CD4-positive, CD25-positive, alpha-beta regulatory T cell (primary cell): ENCODE measurements around the gene RASGRF2. TPM values are rescaled to one million over a fixed set of nuclear protein-coding genes. Genes with fewer than 3 reads are reported as not detected.
A peak's percentile ranks its signal among the peaks of the same experiment; 100 is the strongest.

ENCODE experiments used
- ATAC-seq, 2 donors: fragments of 150-1000 bp; cut with Tn5 transposase; one replicate each; pipeline ENCODE4 v1.10.0; 2021; ENCODE audit warnings: low read depth in 2 of 2, moderate number of reproducible peaks in 2 of 2, moderate library complexity in 1 of 2
- DNase-seq, 3 donors: peaks; one replicate each; pipeline versions ENCODE4 v3.0.0 to v3.0.0-alpha.2; 2012 to 2022; ENCODE audit warnings: mixed read lengths in 1 of 3
- H3K27ac ChIP-seq: one replicate; pipeline ENCODE4 v1.7.0; 2013; ENCODE audit warnings: mild to moderate bottlenecking, low read length; ENCODE audit not compliant: insufficient read depth, poor library complexity, severe bottlenecking
- H3K27me3 ChIP-seq: one replicate; pipeline ENCODE4 v1.7.0; 2013; ENCODE audit warnings: low read length; ENCODE audit not compliant: control insufficient read depth, insufficient read depth
- H3K36me3 ChIP-seq: one replicate; pipeline ENCODE4 v1.7.0; 2013; ENCODE audit warnings: mild to moderate bottlenecking, low read length, moderate library complexity; ENCODE audit not compliant: control insufficient read depth, insufficient read depth
- H3K4me1 ChIP-seq: 2 replicates; pipeline ENCODE4 v1.7.0; 2013; ENCODE audit warnings: mild to moderate bottlenecking, low read length; ENCODE audit not compliant: insufficient read depth, control insufficient read depth, poor library complexity, severe bottlenecking
- H3K4me3 ChIP-seq: one replicate; pipeline ENCODE4 v1.7.0; 2013; ENCODE audit warnings: low read depth, mild to moderate bottlenecking, low read length, moderate library complexity
- H3K9me3 ChIP-seq, 2 experiments: 1 replicate in 1 of 2; 2 replicates in 1 of 2; pipeline ENCODE4 v1.7.0; 2013; ENCODE audit warnings: low read length in 2 of 2, mild to moderate bottlenecking in 1 of 2, moderate library complexity in 1 of 2; ENCODE audit not compliant: control insufficient read depth in 2 of 2
- H3K27ac Mint-ChIP-seq, 3 donors: one replicate each; pipeline ENCODE4 v1.8.0; 2020 to 2022; ENCODE audit warnings: mild to moderate bottlenecking in 3 of 3, mixed read lengths in 3 of 3, moderate library complexity in 2 of 3
- H3K27me3 Mint-ChIP-seq: one replicate; pipeline ENCODE4 v1.8.0; 2022; ENCODE audit warnings: mild to moderate bottlenecking, mixed read lengths
- H3K36me3 Mint-ChIP-seq: one replicate; pipeline ENCODE4 v1.8.0; 2020; ENCODE audit warnings: mixed read lengths
- H3K4me1 Mint-ChIP-seq, 4 donors: one replicate each; pipeline ENCODE4 v1.8.0; 2020 to 2022; ENCODE audit warnings: mixed read lengths in 4 of 4, mild to moderate bottlenecking in 1 of 4
- H3K4me3 Mint-ChIP-seq, 4 donors: one replicate each; pipeline ENCODE4 v1.8.0; 2020 to 2022; ENCODE audit warnings: mild to moderate bottlenecking in 4 of 4, mixed read lengths in 4 of 4, moderate library complexity in 3 of 4
- H3K9me3 Mint-ChIP-seq, 7 donors: one replicate each; pipeline ENCODE4 v1.8.0; 2020 to 2022; ENCODE audit warnings: mixed read lengths in 7 of 7, mild to moderate bottlenecking in 3 of 7, moderate library complexity in 2 of 7
- polyA plus RNA-seq, 4 donors: library from polyadenylated mRNA; unstranded; fragments of 300-500 nt; fragmentation: Illumina TruSeq; gene quantifications; one replicate each; pipeline ENCODE4 v1.2.3, GENCODE V29; 2021
- total RNA-seq: library from RNA; stranded (reverse); gene quantifications from one replicate; pipeline ENCODE4 v1.2.3, GENCODE V29; 2022

The RASGRF2 gene
- total and polyA plus RNA-seq, 5 donors from 2014 or later = 3.9 to 10.3 (median 8.9) TPM

DNA sequence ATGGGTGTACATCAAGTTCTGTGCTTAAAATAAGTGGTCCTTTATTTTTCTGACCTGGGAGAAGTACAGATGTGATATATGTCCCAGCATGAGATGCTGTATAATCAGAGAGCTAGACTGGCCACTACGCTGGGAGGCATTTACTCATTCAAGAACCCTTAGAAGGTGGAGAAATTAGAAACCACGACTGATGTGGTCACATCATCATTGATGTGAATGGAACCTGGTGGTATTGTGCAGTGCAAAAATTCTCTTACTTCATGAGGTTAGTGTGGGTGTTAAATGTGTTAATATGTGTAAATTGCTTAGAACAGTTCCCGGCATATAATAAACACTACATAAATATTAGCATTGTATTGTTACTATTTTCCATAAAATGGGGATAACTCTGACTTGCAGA is 203.5 kb downstream of the RASGRF2 start:
- no peak overlapping the region for H3K4me3 ChIP-seq
- no peaks in the 10 kb centered on the region for H3K4me1 ChIP-seq
- DNase-seq (no peak), ATAC-seq (no peak)
- Mint-ChIP-seq H3K4me3 (no peak overlapping the region), H3K9me3 (no peaks in the 10 kb centered on the region), H3K36me3 (peaks cover 10% of the 10 kb centered on the region), H3K27me3 (no peaks in the 10 kb centered on the region), H3K4me1 (peaks cover 0 to 2% (median under 1%) of the 10 kb centered on the region in 4 donors), H3K27ac (no peak overlapping the region)
- no peaks in the 10 kb centered on the region for H3K27me3 ChIP-seq
- no peak overlapping the region for H3K27ac ChIP-seq
- no peaks in the 10 kb centered on the region for H3K36me3 ChIP-seq
- H3K9me3 ChIP-seq = no peaks in the 10 kb centered on the region

DNA sequence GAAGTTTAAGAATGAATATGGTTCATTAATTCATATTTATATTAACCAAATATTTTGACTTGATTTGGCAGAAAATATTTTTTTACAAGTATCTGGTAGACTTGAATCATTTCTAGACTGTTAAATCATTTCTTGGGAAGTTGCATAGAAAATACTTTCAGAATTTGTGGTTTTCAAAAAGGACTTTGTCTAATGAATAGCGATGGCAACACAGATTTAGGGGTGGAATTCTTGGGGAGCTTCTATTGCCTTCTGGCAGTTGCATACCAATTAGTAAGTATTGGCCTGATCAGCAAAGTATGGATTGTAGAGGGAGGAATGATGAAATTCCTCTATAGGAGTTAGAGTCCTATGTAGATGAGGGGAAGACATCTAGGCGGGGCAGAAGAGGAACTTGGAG is 204.3 kb downstream of the RASGRF2 start:
- H3K4me1 ChIP-seq = no peaks in the 10 kb centered on the region
- Mint-ChIP-seq H3K4me1 (peaks cover 0 to 2% (median under 1%) of the 10 kb centered on the region in 4 donors), H3K4me3 (no peak overlapping the region), H3K9me3 (no peaks in the 10 kb centered on the region), H3K27me3 (no peaks in the 10 kb centered on the region), H3K36me3 (peaks cover 13% of the 10 kb centered on the region), H3K27ac (peak overlapping the region in 1 of 3 donors; percentile 1)
- H3K27ac ChIP-seq = no peak overlapping the region
- no peak overlapping the region for H3K4me3 ChIP-seq
- H3K27me3 ChIP-seq = no peaks in the 10 kb centered on the region
- DNase-seq (no peak), ATAC-seq (no peak)
- no peaks in the 10 kb centered on the region for H3K36me3 ChIP-seq
- H3K9me3 ChIP-seq = no peaks in the 10 kb centered on the region

DNA sequence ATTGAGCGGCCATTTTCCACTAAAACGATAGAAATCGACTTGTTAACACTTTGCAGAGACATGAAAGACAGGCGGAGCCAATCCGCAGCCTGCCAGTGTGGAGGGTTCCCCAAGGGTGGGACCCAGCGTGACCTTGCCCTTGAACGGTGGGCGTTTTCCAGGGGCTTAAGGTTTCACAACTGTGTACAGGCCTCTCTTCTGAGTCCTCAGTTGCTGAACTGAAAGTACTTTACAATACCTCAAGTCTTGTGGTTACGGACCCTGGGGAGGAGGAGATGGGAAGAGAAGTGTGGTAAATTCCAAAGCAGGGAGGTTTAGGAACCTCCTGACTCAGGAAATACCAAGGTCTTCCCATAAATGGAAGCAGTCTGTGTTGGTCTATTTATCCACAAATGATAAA is 204.8 kb downstream of the RASGRF2 start:
- Mint-ChIP-seq H3K27me3 (no peaks in the 10 kb centered on the region), H3K4me3 (no peak overlapping the region), H3K4me1 (peaks cover 0 to 2% (median under 1%) of the 10 kb centered on the region in 4 donors), H3K9me3 (no peaks in the 10 kb centered on the region), H3K27ac (peak overlapping the region in 1 of 3 donors; percentile 1), H3K36me3 (peaks cover 16% of the 10 kb centered on the region)
- Histone ChIP-seq H3K27ac (no peak overlapping the region), H3K4me1 (no peaks in the 10 kb centered on the region), H3K4me3 (no peak overlapping the region), H3K27me3 (no peaks in the 10 kb centered on the region), H3K36me3 (no peaks in the 10 kb centered on the region), H3K9me3 (no peaks in the 10 kb centered on the region)
- ATAC-seq = no peak
- DNase-seq = no peak

- DNase-seq (peak; percentile 23 to 72 (median 54)), ATAC-seq (peak; percentile 56 to 60)
- no peak overlapping the region for H3K27ac ChIP-seq
- no peaks in the 10 kb centered on the region for H3K4me1 ChIP-seq
- H3K36me3 ChIP-seq = no peaks in the 10 kb centered on the region
- peaks cover 22% of the 10 kb centered on the region for H3K36me3 Mint-ChIP-seq
- no peak overlapping the region for H3K4me3 ChIP-seq
- H3K27me3 Mint-ChIP-seq = no peaks in the 10 kb centered on the region
- no peak overlapping the region for H3K27ac Mint-ChIP-seq
- H3K9me3 ChIP-seq = no peaks in the 10 kb centered on the region
- no peak overlapping the region for H3K4me3 Mint-ChIP-seq
- no peaks in the 10 kb centered on the region for H3K27me3 ChIP-seq
- no peaks in the 10 kb centered on the region for H3K9me3 Mint-ChIP-seq
- H3K4me1 Mint-ChIP-seq = peaks cover 0 to 6% (median under 1%) of the 10 kb centered on the region in 4 donors
Observed at GRCh38 chr5:81165493-81166119, 205.4 kb downstream of the RASGRF2 start.

DNA sequence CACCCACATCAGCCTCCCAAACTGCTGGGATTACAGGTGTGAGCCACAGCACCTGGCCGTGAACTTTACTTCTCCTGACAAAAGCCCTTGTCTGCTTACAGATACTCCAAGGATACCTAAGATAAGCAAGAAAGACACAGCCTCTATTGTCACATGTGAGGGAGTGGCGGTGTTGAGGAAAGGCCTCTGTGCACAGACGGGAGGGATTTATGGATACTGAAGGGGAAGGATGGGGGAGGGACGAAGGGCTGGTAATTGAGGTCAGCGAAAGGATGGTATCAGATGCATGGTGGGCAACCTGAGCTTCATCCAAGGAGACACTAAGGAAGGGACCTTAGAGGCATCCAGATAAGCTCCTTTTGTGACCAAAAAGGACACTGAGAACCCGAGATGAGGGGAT is 206.3 kb downstream of the RASGRF2 start:
- H3K27me3 Mint-ChIP-seq = no peaks in the 10 kb centered on the region
- H3K4me1 ChIP-seq = no peaks in the 10 kb centered on the region
- no peak overlapping the region for H3K4me3 ChIP-seq
- no peak overlapping the region for H3K4me3 Mint-ChIP-seq
- no peak overlapping the region for H3K27ac Mint-ChIP-seq
- no peak overlapping the region for H3K27ac ChIP-seq
- H3K4me1 Mint-ChIP-seq = peaks cover 0 to 6% (median under 1%) of the 10 kb centered on the region in 4 donors
- peaks cover 22% of the 10 kb centered on the region for H3K36me3 Mint-ChIP-seq
- DNase-seq (no peak), ATAC-seq (no peak)
- H3K9me3 ChIP-seq = no peaks in the 10 kb centered on the region
- H3K27me3 ChIP-seq = no peaks in the 10 kb centered on the region
- H3K36me3 ChIP-seq = no peaks in the 10 kb centered on the region
- H3K9me3 Mint-ChIP-seq = no peaks in the 10 kb centered on the region

- DNase-seq = no peak
- H3K36me3 Mint-ChIP-seq = peaks cover 26% of the 10 kb centered on the region
- Histone ChIP-seq H3K27ac (no peak overlapping the region), H3K4me1 (no peaks in the 10 kb centered on the region), H3K4me3 (no peak overlapping the region), H3K9me3 (no peaks in the 10 kb centered on the region), H3K36me3 (no peaks in the 10 kb centered on the region), H3K27me3 (no peaks in the 10 kb centered on the region)
- peaks cover 4% of the 10 kb centered on the region for H3K27me3 Mint-ChIP-seq
- H3K27ac Mint-ChIP-seq = no peak overlapping the region
- no peak overlapping the region for H3K4me3 Mint-ChIP-seq
- ATAC-seq = no peak
- H3K9me3 Mint-ChIP-seq = no peaks in the 10 kb centered on the region
- peaks cover 0 to 6% (median under 1%) of the 10 kb centered on the region in 4 donors for H3K4me1 Mint-ChIP-seq
Observed at GRCh38 chr5:81167078-81167477, 206.9 kb downstream of the RASGRF2 start.

- ATAC-seq (no peak), DNase-seq (no peak)
- H3K36me3 ChIP-seq = no peaks in the 10 kb centered on the region
- Mint-ChIP-seq H3K9me3 (no peaks in the 10 kb centered on the region), H3K27me3 (peaks cover 4% of the 10 kb centered on the region), H3K27ac (peak overlapping the region in 1 of 3 donors; percentile 57), H3K36me3 (peaks cover 26% of the 10 kb centered on the region), H3K4me1 (peaks cover 0 to 6% (median under 1%) of the 10 kb centered on the region in 4 donors), H3K4me3 (no peak overlapping the region)
- H3K4me1 ChIP-seq = no peaks in the 10 kb centered on the region
- H3K9me3 ChIP-seq = no peaks in the 10 kb centered on the region
- no peaks in the 10 kb centered on the region for H3K27me3 ChIP-seq
- no peak overlapping the region for H3K27ac ChIP-seq
- no peak overlapping the region for H3K4me3 ChIP-seq
Observed at GRCh38 chr5:81167544-81167943, 207.4 kb downstream of the RASGRF2 start.

DNA sequence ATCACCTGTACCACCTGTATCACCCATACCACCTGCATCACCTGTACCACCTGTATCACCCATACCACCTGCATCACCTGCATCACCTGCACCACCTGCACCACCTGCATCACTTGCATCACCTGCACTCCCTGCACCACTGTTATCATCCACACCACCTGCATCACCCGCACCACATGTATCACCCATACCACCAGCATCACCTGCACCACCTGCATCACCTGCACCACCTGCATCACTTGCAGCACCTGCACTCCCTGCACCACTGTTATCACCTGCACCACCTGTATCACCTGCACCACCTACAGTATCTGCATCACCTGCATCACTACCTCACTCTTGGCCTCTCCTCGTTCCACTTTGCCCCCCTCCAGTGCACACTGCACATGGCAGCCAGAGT is 209.8 kb downstream of the RASGRF2 start:
- no peak overlapping the region for H3K27ac ChIP-seq
- Mint-ChIP-seq H3K36me3 (peaks cover 33% of the 10 kb centered on the region), H3K27ac (no peak overlapping the region), H3K27me3 (peaks cover 8% of the 10 kb centered on the region), H3K9me3 (no peaks in the 10 kb centered on the region), H3K4me1 (peaks cover 0 to 6% (median under 1%) of the 10 kb centered on the region in 4 donors), H3K4me3 (no peak overlapping the region)
- no peaks in the 10 kb centered on the region for H3K9me3 ChIP-seq
- DNase-seq = no peak
- no peak overlapping the region for H3K4me3 ChIP-seq
- ATAC-seq = no peak
- H3K4me1 ChIP-seq = no peaks in the 10 kb centered on the region
- H3K36me3 ChIP-seq = no peaks in the 10 kb centered on the region
- peaks cover 2% of the 10 kb centered on the region for H3K27me3 ChIP-seq
